ENCODE data around the gene UGT2B17. TPM values are rescaled to one million over a fixed set of nuclear protein-coding genes. Genes with fewer than 3 reads are reported as not detected.
"Not testable (repeated sequence)": the region's sequence is repeated elsewhere in the genome, so short reads cannot be mapped to it uniquely, and the experiment has no call there.

UGT2B17 gene
- total RNA-seq, 1 donor from 2014 or later, result not detected

DNA sequence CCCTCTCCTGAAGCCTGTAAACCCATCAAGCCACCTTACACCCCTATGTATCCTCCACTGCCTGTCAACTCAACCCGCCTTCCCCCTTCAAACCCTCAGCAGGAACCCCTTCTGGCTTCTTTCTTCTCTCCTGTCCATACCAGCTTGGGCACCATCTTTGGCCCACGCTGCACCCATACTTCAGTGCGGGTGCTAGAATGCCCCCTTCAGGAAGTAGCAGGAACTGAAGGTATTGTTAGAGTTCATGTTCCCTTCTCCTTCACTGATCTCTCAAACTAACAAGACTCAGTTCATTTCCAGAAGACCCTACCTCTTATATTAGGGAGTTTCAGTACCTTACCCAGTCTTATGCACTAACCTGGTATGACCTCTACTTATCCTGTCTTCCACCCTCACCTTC is 1.5 kb upstream of the UGT2B17 start:
- Mint-ChIP-seq H3K36me3 (ENCODE audit: low read depth, unreplicated experiment) (peaks cover 8% of the 10 kb centered on the region), H3K4me1 (ENCODE audit: unreplicated experiment) (peaks cover 12% of the 10 kb centered on the region), H3K9me3 (ENCODE audit: unreplicated experiment) (no peaks in the 10 kb centered on the region), H3K4me3 (ENCODE audit: unreplicated experiment) (no peak overlapping the region), H3K27ac (ENCODE audit: unreplicated experiment) (no peak overlapping the region), H3K27me3 (ENCODE audit: unreplicated experiment) (peaks cover 7% of the 10 kb centered on the region)
- TF ChIP-seq, protein P1, sequence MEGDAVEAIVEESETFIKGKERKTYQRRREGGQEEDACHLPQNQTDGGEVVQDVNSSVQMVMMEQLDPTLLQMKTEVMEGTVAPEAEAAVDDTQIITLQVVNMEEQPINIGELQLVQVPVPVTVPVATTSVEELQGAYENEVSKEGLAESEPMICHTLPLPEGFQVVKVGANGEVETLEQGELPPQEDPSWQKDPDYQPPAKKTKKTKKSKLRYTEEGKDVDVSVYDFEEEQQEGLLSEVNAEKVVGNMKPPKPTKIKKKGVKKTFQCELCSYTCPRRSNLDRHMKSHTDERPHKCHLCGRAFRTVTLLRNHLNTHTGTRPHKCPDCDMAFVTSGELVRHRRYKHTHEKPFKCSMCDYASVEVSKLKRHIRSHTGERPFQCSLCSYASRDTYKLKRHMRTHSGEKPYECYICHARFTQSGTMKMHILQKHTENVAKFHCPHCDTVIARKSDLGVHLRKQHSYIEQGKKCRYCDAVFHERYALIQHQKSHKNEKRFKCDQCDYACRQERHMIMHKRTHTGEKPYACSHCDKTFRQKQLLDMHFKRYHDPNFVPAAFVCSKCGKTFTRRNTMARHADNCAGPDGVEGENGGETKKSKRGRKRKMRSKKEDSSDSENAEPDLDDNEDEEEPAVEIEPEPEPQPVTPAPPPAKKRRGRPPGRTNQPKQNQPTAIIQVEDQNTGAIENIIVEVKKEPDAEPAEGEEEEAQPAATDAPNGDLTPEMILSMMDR (IDR thresholded peaks at IDR 0.05; ENCODE audit: unreplicated experiment), result no peak
- DNase-seq (ENCODE audit: low spot score), result no peak

- not testable (repeated sequence) for H3K27ac Mint-ChIP-seq (ENCODE audit: unreplicated experiment); H3K9me3 Mint-ChIP-seq (ENCODE audit: unreplicated experiment); DNase-seq (ENCODE audit: low spot score); H3K27me3 Mint-ChIP-seq (ENCODE audit: unreplicated experiment); H3K36me3 Mint-ChIP-seq (ENCODE audit: low read depth, unreplicated experiment); H3K4me3 Mint-ChIP-seq (ENCODE audit: unreplicated experiment)
- H3K4me1 Mint-ChIP-seq (ENCODE audit: unreplicated experiment), result peaks cover 12% of the 10 kb centered on the region
Observed at GRCh38 chr4:68575636-68576035, 486 bp downstream of the UGT2B17 start.

GRCh38 chr4:68575081-68575480 is 1.0 kb downstream of the UGT2B17 start:
- no peak for DNase-seq (ENCODE audit: low spot score)
- H3K9me3 Mint-ChIP-seq (ENCODE audit: unreplicated experiment), result peaks cover 4% of the 10 kb centered on the region
- TF ChIP-seq, protein P1 (IDR thresholded peaks at IDR 0.05; ENCODE audit: unreplicated experiment), result no peak
- no peak overlapping the region for H3K4me3 Mint-ChIP-seq (ENCODE audit: unreplicated experiment)
- peaks cover 8% of the 10 kb centered on the region for H3K36me3 Mint-ChIP-seq (ENCODE audit: low read depth, unreplicated experiment)
- H3K4me1 Mint-ChIP-seq (ENCODE audit: unreplicated experiment), result peaks cover 12% of the 10 kb centered on the region
- H3K27ac Mint-ChIP-seq (ENCODE audit: unreplicated experiment), result no peak overlapping the region
- H3K27me3 Mint-ChIP-seq (ENCODE audit: unreplicated experiment), result peaks cover 4% of the 10 kb centered on the region

GRCh38 chr4:68572653-68573170 is 3.4 kb downstream of the UGT2B17 start:
- no peak overlapping the region for H3K4me3 Mint-ChIP-seq (ENCODE audit: unreplicated experiment)
- no peak overlapping the region for H3K27ac Mint-ChIP-seq (ENCODE audit: unreplicated experiment)
- H3K27me3 Mint-ChIP-seq (ENCODE audit: unreplicated experiment), result peaks cover 2% of the 10 kb centered on the region
- peaks cover 12% of the 10 kb centered on the region for H3K4me1 Mint-ChIP-seq (ENCODE audit: unreplicated experiment)
- H3K9me3 Mint-ChIP-seq (ENCODE audit: unreplicated experiment), result peaks cover 4% of the 10 kb centered on the region
- TF ChIP-seq, protein P1 (IDR thresholded peaks at IDR 0.05; ENCODE audit: unreplicated experiment), result no peak
- H3K36me3 Mint-ChIP-seq (ENCODE audit: low read depth, unreplicated experiment), result peaks cover 2% of the 10 kb centered on the region
- no peak for DNase-seq (ENCODE audit: low spot score)

DNA sequence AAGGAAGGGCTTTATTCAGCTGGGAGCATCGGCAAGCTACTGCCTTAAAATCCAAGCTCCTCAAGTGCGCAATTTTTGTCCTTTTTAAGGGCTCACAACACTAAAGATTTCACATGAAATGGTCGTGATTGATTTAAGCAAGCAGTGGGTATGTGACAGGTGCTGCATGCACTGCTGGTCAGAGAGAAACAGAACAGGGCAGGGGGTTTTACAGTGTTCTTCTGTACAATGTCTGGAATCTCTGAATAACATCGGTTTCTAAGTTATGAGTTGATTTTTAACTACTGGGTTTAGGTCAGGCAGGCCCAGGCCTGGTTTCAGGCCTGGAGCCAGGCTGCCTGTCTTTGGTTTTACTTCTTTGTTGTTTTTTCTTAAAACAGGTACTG is 6.0 kb downstream of the UGT2B17 start:
- Mint-ChIP-seq H3K27ac (ENCODE audit: unreplicated experiment) (no peak overlapping the region), H3K36me3 (ENCODE audit: low read depth, unreplicated experiment) (no peaks in the 10 kb centered on the region), H3K27me3 (ENCODE audit: unreplicated experiment) (no peaks in the 10 kb centered on the region), H3K9me3 (ENCODE audit: unreplicated experiment) (peaks cover 4% of the 10 kb centered on the region), H3K4me1 (ENCODE audit: unreplicated experiment) (peaks cover 12% of the 10 kb centered on the region), H3K4me3 (ENCODE audit: unreplicated experiment) (no peak overlapping the region)
- TF ChIP-seq, protein P1 (IDR thresholded peaks at IDR 0.05; ENCODE audit: unreplicated experiment), result no peak
- no peak for DNase-seq (ENCODE audit: low spot score)

Measured in endothelial cell (in vitro differentiated cells).